ENCODE measurements around the gene KRTAP12-1. TPM values are rescaled to one million over a fixed set of nuclear protein-coding genes. Genes with fewer than 3 reads are reported as not detected.

The KRTAP12-1 gene
- total and polyA plus RNA-seq, 2 donors (not counting 3 experiments of a cell fraction or from before 2014, with no cell fraction given) = not detected

DNA sequence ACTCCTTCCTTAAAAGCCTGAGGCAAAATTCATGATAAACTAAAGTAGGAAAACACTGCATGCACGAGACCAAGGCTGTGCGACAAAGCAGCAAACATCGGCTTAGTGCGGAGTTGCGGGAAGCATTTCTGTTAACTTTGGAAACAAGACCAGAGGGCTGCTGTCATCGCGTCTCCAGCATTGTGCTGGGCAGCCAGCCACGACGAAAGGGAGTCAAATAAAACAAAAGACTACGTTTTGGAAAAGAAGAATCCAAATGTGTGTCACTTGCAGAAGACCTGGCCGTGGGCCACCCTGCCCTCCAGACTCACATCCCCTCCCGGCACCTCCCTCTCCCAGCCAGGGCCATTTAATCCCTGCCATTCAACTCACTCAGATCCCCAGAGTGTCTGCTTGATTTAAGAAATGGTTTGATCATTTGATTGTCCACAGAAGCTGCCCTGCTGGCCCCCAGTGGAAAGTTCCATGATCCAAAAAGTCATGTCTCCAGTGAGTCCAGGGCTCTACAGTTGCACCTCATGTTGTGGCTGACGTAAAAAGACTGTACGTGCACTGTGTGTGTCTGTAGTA, 38.1 kb downstream of the KRTAP12-1 start:
- no TSS peak for BruUV-seq (replicated peaks)
- POLR2A ChIA-PET = no interaction called here
- CTCF ChIA-PET = no interaction called here
- no peak overlapping the region for H3K4me2 ChIP-seq (ENCODE audit: insufficient read depth, low read length)
- no peaks in the 10 kb centered on the region for H3K9me3 ChIP-seq (replicated peaks; ENCODE audit: control insufficient read depth, insufficient read depth, low read length)
- H2AFZ ChIP-seq (ENCODE audit: low read depth, low read length) = no peak overlapping the region
- no peaks in the 10 kb centered on the region for H4K20me1 ChIP-seq (replicated peaks; ENCODE audit: control insufficient read depth, extremely low read depth, insufficient read depth, low read length)
- TF ChIP-seq EZH2 (IDR thresholded peaks at IDR 0.05; ENCODE audit: borderline replicate concordance, low read depth, low read length, severe bottlenecking) (no peak), GATA2 (IDR thresholded peaks at IDR 0.05; ENCODE audit: insufficient read depth, insufficient read length, low read depth, low read length) (no peak), FOS (IDR thresholded peaks at IDR 0.05; ENCODE audit: borderline replicate concordance, insufficient read depth, low read length) (no peak), POLR2A (IDR thresholded peaks at IDR 0.05; ENCODE audit: low read depth, low read length) (no peak), POLR2AphosphoS5 (IDR thresholded peaks at IDR 0.05; ENCODE audit: insufficient read depth, low read depth, low read length) (no peak), JUN (IDR thresholded peaks at IDR 0.05; ENCODE audit: borderline replicate concordance, insufficient read depth, insufficient read length, low read depth) (no peak), MYC (IDR thresholded peaks at IDR 0.05; ENCODE audit: low read depth, low read length) (no peak)
- TF ChIP-seq, protein P1, sequence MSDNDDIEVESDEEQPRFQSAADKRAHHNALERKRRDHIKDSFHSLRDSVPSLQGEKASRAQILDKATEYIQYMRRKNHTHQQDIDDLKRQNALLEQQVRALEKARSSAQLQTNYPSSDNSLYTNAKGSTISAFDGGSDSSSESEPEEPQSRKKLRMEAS (IDR thresholded peaks at IDR 0.05; ENCODE audit: insufficient read depth, insufficient read length) = no peak
- TF ChIP-seq, protein P2, sequence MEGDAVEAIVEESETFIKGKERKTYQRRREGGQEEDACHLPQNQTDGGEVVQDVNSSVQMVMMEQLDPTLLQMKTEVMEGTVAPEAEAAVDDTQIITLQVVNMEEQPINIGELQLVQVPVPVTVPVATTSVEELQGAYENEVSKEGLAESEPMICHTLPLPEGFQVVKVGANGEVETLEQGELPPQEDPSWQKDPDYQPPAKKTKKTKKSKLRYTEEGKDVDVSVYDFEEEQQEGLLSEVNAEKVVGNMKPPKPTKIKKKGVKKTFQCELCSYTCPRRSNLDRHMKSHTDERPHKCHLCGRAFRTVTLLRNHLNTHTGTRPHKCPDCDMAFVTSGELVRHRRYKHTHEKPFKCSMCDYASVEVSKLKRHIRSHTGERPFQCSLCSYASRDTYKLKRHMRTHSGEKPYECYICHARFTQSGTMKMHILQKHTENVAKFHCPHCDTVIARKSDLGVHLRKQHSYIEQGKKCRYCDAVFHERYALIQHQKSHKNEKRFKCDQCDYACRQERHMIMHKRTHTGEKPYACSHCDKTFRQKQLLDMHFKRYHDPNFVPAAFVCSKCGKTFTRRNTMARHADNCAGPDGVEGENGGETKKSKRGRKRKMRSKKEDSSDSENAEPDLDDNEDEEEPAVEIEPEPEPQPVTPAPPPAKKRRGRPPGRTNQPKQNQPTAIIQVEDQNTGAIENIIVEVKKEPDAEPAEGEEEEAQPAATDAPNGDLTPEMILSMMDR (IDR thresholded peaks at IDR 0.05; ENCODE audit: extremely low read depth in 1 of 2, insufficient read depth in 1 of 2, low read depth in 1 of 2, low read length in 2 of 2) = no peak
- intact Hi-C loops (cut with micrococcal nuclease) (no loop called here), dilution Hi-C loops (cut with MboI; ENCODE audit: extremely low pct_ligation_motif_present, low sequenced_read_pairs) (no loop called here)
- no peak overlapping the region for H3K9ac ChIP-seq (replicated peaks; ENCODE audit: extremely low read depth, insufficient read depth, low read length)
- no peak overlapping the region for H3K27ac ChIP-seq (ENCODE audit: insufficient read depth, low read depth, low read length)
- no peaks in the 10 kb centered on the region for H3K9me1 ChIP-seq (replicated peaks; ENCODE audit: control insufficient read depth, extremely low read depth, insufficient read depth, low read length)
- no peaks in the 10 kb centered on the region for H3K36me3 ChIP-seq (ENCODE audit: control insufficient read depth in 2 of 2, extremely low read depth in 1 of 2, insufficient read depth in 2 of 2, low read length in 2 of 2)
- no peaks in the 10 kb centered on the region for H3K27me3 ChIP-seq (ENCODE audit: control insufficient read depth in 2 of 2, insufficient read depth in 2 of 2, low read length in 2 of 2)
- no peaks in the 10 kb centered on the region for H3K79me2 ChIP-seq (ENCODE audit: control insufficient read depth, insufficient read depth, low read length)
- DNase-seq (ENCODE audit: low read depth, low spot score) (no peak), FAIRE-seq (no peak)
- H3K4me3 ChIP-seq (replicated peaks in 1 of 3; ENCODE audit: insufficient read depth in 1 of 3, low read depth in 1 of 3, low read length in 3 of 3) = no peak overlapping the region
- H3K4me1 ChIP-seq (ENCODE audit: control insufficient read depth, extremely low read depth, insufficient read depth, low read length) = no peaks in the 10 kb centered on the region
